GM18499 (cell line): ENCODE data around the gene ABLIM2.

Experiments
- ATAC-seq: cut with Tn5 transposase; IDR thresholded peaks from one replicate; pipeline ENCODE4 v1.9.1; 2021; ENCODE audit warnings: moderate number of reproducible peaks; ENCODE audit not compliant: insufficient read depth, unreplicated experiment

Gene ABLIM2

DNA sequence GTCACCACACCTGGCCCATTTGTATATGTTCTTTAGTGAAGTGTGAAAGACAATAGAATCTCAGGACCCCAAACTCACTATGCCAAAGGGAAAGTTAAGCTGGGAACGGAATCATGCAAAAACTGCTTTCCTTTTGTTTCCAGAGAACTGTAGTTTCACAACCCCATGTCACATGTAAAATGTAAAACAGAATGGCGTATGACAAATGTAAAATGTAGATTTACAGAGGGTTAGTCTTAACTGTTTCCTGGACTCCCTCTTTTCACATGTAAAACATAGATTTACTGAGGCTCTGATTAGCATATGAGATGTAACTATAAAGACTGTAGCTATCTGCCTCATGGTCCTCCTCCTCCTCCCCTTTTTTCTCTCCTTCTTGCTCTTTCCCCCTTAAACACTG is 66.3 kb downstream of the ABLIM2 start:
- ATAC-seq: no peak

DNA sequence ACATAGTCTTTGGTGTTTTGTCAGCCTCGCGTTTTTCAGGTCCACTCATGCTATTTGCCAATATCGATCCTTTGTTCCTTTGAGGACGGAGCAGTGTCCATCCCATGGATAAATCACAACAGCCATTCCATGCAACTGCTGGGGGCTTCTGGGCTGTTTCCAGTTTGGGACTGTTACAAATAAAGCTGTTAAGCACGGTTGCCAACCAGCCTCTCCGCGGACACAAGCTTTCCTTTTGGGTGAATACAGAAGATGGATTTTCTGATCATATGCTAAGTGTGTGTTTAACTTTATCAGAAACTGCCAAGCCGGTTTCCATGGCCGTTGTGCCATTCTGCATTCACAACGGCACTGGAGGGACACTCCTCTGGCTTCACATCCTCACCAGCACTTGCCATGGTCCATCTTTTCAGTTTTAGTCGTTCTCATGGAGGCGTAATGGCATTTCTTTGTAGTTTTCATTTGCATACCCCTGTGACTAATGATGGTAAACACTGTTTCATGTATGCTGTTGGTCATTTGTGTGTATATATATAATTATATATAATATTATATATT is 67.8 kb downstream of the ABLIM2 start:
- ATAC-seq: no peak

DNA sequence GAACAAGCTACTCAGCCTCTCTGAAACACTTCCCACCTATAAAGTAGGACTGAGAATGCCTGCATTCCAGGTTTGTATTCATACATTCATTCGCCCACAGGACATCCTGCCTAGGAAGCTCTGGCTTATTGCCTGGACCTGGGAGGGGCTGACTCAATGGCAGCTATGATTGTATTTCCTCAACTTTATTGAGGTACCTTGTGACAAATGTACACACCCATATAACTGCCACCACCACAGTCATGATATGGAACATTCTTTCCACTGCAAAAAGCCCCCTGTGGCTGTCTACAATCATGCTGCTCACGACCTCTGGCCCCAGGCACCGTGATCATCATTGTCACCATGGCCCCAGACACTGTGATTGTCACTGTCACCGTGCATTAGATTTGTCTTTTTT is 68.3 kb downstream of the ABLIM2 start:
- ATAC-seq: no peak

DNA sequence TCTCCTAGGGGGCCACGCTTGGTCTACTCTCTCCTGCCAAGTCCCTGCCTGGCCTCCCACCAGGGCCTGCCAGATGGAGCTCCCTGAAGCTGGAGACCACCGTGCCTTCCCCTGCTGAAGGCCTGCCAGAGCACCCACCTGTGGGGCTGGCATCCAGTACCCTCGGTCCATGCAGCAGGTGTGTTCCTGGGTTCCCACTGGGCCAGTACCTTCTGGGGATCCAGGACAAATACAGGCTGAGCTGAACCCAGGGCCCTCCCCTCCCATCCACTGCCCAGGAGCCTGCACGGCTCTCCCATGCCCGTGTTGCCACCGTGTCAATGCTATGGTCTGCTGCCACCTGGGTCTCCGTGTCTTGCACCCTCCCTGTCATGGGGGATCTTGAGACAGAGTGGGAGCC is 68.8 kb downstream of the ABLIM2 start:
- no peak for ATAC-seq

DNA sequence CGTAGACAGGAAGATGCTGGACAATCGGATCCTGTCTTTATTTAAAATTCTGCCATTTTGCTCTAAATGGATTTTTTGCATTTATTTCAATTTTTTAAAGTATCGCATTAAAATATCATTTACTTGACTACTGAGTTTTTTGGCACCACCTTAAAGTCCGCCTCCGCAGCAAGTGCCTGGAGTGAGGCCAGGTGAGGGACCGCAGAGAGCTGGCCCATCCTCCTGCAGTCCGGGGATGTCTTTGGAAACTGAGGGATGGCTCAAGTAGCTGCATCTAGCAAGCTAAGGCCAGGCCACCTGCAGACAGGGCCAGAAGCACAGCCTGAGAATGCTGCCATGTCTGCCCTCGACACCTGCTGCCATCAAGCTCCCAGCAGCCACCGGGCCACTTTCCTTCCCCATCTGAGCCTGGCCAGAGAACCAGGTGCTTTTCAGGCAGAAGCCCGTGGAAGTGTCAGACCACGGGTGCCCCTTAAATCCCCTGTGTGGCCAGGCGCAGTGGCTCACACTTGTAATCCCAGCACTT is 69.6 kb downstream of the ABLIM2 start:
- ATAC-seq: no peak

DNA sequence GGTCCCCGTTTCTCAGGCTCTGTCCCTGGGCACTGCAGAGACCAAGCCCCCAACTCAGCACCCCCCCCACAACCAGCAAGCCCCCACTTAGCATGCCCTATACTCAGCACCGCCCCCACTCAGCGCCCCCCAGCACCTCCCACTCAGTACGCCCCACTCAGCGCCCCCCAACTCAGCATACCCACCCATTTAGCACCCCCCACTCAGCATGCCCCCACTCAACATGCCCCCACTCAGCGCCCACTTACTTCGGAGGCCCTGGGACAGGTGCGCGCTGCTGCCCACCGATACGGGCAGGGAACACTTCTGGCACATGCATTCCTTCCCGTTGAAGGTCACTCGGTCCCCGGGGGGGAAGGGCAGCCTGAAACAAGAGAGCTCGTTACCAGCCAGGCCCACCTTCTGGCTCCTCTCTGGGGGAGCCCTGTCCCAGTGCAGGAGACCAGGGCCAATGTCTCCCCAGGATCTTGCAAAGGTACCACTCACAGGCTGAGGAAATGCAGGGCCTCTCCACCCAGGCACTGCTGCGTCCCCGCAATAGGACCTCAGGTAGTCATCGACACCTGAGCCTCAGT is 70.6 kb downstream of the ABLIM2 start:
- no peak for ATAC-seq

DNA sequence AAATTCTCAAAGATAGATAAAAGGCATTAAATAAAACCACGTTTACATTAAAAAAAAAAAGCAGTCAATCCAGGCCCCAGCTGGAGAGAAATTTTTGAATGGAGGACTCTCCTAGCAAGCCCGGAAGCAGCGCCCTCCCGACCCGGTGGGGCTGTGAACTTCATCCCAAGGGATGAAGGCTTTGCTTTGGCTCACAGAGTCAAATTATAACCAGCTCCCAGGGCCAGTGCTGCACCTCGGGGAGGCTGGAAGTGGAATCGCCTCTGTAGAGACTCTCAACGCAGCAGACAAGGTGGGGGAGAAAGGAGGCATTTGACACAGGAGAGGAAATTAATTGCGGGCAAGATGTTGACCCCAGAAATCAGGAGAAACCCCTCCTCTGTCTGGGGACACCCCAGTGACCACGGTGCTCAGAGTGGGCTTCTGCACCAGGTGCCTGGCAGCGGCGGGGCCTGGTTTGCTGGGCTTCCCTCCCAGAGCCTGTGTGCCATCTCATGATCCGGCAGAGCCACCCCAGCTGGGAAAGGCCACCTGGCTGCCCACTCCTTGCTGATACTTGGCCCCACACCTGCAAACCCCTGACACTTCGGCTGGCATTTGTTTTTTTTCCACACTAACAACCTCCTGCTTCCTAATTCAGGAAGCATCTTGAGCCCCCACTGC is 71.7 kb downstream of the ABLIM2 start:
- no peak for ATAC-seq

DNA sequence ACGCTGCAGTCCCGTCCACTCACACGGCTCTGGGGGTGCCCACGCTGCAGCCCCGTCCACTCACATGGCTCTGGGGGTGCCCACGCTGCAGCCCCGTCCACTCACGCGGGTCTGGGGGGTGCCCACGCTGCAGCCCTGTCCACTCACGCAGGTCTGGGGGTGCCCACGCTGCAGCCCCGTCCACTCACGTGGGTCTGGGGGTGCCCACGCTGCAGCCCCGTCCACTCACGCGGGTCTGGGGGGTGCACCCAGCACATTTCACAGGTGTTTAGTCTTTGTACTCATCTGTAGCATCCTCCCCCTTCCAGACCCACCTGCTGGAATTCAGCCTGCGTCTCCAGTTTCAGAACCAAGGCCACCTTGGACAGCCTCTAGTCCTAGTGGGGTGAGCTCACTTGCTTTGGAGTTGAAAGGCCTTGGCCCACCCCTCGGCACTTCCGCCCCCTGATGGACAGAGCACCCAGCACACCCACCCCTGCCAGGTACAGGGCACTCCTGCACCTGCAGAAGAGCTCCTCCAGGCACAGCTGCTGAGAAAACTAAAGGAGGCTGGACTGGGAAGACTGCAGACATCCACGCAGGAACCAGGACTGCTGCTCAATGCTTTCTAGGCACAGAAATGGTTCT is 73.0 kb downstream of the ABLIM2 start:
- ATAC-seq: no peak

DNA sequence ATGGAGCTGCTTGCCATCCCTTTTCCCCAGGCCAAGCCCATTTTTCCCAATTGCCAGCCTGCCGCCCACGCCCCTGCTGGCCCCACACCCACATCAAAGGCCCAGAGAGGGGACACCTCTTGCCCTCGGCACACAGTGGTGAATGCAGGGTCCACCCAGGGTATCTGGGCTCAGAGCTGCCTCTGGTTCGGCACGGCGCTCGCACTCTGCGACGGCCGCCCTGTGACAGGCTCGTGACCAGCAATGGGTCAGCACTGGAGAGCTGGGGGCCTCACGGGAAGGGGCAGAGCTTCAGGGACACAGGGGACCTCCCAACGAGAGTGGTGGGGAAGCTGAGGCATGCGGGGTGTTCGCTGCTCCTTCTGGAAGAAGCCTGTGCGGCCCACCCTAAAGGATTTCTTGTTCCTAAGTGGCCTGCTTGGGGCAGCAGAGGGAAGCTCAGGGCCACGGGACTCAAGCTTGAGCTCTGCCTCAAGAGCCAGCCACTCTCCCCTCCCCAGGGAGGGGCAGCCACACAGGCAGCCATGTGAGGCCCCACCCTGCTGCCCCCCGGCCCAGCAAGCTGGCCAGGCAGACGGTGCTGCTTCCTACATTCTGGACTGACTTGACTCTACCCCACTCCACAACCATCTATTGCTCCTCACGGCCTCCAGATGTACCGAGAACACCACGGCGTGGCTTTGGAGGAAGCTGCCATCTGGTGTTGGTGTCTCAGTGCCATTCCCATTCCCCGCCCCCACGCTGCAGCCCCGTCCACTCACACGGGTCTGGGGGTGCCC is 73.7 kb downstream of the ABLIM2 start:
- no peak for ATAC-seq

DNA sequence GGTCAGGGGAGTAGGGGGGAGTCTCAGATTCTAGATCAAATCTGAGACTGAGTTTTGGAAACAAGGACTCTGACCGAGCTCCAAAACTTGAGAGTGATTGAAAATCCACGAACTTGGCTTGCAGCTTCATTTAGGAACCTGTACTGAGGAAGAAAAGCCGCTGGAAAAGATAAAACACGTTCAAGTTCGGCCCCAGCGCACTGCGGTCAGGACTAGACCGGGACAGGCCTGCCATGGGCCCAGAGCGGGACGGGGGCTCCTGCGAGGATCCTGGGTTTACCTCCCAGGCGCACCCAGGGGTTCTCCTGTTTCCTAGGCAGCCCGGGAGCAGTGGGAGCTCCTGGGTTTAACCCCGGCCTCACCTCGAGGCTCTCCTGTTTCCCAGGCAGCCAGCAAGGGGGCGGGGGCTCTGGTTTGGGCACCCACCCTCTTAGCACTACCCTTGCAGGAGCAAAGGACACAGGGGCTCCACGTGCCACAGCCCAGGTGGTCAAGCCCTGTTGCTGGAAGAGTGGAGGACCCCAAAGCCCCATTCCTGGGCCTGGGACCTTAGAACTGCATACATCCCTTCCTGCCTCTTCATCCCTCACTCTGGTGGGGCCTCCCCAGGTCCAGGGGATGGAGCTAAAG is 74.5 kb downstream of the ABLIM2 start:
- ATAC-seq: no peak

DNA sequence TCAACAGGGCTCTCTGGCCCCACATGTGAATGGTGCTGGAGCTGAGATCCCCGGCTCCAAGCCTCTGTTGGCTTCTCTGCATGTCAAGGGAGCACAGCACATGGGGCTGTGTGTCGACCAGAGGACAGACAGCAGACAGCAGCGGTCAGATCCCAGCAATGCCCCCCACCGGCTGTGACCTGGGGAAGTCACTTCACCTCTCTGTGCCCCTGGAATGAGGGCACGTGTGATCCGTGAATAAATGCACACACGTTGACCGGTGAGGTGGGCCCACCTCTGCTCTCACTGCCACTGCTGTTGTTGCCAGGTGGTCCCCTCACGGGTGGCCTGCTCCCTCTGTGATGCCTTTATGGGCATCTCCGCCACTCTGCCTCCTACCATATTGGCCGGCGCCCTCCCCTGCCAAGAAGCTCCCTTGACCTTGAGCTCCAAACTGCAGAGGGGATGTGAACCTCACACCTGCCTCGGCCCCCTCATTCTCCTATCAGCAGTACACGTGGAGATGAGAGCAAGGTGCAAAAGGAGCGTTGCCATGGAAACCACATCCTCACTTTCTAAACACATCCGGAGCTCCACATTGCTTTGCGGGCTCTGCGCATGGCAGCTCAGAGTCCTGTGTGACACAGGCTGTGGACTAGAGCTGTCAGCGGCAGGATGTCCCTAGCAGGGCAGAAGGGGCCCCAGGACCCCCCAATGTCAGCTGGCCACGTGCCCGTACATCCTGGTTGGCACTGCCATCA is 75.4 kb downstream of the ABLIM2 start:
- no peak for ATAC-seq

DNA sequence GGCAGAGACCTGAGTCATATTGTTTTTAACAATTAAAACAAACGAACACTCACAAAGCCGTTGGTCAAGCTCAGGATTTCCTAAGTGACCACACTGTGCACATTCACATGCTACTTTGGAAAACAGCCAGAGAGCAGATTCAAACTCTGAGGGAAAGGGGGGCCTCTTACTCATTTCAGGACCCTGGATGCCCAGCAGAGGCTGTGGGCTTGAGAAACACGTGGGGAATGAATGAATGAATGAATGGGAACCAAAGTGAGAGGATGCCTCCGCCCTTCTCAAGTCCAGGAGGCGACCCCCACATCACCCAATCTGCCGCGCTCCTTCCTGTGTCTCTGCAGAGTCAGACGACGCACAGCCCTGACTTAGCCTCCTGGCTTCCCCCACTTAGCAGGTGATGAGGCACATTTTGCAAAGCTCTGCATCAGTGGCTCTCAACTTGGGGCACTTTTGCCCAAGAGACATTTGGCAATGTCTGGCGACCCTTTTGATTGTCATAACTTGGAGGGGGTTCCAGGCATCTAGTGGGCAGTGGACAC is 76.0 kb downstream of the ABLIM2 start:
- ATAC-seq: no peak

DNA sequence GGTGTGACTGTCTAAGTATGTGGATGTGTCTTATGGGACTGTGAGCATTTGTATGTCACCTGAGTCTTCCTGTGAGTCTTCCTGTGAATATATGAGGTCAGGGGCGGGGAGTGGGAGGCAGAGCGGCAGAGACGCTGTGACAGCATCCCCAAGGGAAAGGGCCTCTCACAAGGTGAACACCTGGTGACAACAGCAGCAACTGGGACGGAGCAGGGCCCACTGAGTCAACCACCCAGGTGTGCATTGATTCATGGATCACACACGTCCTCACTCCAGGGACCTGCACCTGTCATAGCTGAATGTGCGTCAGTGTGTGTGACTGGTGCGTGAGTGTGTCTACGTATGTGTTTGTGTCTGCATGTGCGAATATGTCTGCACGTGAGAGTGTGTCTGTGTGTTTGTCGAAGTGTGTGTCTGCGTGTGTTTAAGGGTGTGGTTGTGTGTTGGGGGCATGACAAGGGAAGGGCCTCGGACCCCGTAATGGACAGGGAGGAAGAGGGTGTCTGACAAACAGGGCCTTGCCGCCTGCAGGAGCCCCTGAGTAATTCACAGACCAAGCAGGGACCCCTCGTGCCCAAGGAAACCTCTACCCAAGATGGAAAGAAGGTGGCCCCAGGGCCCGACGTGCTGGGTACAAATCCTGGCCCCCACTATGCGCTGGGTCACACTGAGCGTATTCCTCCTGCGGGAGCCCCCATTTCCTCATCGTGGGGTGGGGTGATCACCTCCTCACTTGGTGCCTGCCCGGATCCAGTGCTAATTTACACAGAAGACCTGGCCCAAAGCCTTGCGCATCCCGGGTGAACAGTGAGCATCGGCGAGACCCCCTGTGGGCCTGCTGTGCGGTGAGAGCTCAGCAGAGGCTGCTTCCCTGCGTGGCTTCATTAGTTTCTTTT is 76.7 kb downstream of the ABLIM2 start:
- no peak for ATAC-seq

DNA sequence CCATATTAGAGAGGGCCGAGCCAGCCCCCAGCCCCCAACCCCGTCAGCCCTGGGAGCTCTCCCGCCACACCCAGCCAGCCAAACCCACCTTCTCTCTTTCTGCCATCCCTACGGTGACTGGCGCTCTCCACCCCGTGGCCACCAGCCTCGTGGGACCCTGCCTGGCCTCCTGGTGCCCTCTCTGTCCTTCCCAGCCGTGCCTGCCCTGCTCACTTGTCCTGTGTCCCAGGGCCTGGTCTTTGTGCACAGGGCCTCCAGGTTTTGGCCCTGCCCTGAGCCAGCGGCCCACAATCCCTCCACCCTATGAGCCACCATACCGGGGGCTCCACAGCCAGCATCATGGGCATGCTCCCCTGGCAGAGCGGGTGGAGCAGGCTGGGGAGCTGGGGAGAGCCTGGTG is 77.4 kb downstream of the ABLIM2 start:
- no peak for ATAC-seq

DNA sequence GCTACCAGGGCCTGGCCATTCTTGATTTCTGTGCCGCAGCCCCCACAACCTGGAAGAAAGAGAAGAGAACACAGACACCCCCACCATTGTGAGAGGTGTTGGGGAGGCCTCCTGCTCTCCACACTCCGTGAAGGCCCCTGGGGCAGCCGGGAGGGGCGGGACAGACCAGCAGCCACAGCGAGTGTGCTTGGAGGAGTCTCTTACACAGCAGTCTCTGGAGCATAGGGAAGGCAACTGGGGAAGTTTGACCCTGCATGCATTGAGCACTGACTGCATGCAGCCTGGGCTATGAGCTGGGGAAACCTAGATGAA is 77.9 kb downstream of the ABLIM2 start:
- no peak for ATAC-seq

DNA sequence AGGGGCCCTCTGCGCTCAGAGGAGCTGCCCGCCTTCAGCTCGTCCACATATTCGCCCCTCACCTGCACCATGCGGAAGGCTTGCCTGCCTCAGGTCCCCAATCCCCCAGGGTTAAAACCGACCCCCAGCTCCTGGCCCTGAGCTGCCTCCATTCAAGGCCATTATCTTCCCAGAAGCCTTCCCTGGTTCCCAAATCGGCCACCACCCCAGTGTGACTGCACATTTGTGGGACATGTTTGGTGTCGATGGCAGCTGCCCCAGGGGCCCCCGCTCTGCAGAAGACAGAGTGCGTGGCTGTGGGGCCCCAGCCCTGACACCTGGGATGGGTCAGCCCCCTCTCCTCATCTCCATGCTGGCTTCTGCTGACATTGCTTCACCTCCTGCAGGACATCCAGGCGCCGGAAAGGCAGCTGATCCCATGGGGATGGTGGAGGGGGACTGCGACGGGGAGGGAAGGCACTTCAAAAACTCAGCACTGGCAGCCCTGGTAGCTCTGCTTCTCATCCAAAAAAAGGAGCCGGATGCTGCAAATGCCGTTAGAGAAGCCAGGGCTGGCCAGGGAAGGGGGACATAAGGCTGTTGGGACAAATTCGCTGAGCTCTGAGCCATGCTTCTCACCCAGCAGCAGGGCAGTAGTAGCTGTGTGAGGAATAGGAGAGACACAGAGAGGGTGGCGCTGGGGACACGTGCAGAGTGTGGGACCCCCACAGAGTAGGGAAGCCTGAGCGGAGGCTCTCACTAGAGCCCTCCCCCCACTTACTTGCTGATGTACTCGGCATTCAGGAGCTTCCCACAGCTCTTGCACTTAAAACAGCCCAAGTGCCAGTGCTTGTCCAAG is 78.5 kb downstream of the ABLIM2 start:
- ATAC-seq: no peak

DNA sequence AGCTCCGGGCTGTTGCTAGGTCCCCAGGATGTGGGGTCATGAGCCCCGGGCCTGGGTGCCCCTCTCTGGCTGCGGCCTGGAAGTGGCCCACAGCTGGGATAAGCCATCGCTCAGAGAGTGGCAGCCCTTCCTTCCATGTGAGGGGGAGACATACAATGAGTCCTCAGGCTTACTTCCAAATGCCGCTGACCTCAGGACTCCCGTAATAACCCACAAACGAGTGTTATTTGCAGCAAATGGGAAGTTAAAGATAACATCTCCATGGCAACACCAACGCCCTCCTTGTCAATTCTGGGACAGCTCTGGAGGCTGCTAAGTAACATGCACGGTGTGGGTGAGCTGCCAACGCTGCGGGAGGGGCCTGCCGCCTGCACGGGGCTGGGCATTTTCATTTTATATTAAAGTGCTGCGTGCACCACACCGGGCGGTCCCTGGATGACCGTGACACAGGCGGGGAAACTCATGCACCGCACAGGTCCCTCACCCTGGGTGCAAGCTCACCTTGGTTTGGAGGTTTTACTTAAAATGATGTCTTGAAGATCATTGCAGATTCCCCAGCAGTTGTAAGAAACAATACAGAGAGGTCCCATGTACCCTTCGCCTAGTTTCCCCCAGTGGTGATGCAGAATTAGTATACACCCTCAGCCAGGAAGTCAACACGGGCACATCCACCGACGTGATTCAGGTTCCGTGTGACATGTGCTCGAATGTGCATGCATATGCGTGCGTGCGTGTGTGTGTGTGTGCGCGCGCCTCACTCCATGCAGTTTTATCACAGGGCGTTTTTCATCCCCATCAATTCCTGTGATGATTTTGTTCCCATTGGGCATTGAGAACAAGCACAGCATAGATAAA is 79.4 kb downstream of the ABLIM2 start:
- ATAC-seq: no peak
